ENCODE measurements around the gene CAMK1D. TPM values are rescaled to one million over a fixed set of nuclear protein-coding genes. Genes with fewer than 3 reads are reported as not detected.

CAMK1D gene
- total and polyA plus RNA-seq, 10 of the 15 experiments (the other 5 are each of a cell fraction or from before 2014, with no cell fraction given): 2.1 to 35.5 (median 14.7) TPM

DNA sequence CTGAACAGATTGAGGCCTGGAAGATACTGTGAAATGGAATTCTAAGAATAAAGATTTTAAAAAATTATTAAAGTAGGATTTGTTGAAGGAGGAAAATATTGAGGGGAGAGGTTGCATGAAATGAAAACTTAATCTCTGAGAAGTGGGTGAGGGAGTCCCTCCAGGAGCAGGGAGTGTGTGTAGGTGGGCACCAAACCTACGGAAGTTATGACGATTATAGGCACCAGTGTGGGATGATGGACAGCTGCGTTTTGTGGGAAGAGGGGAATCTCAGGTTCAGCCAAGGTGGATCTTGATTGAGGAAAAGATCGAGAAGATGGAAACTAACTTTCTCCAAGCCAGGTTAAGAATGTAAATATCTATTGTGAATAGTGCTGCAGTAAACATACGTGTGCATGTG lies 405.7 kb downstream of the CAMK1D start:
- H3K4me3 ChIP-seq: no peak overlapping the region
- H3K4me2 ChIP-seq (ENCODE audit: control insufficient read depth, insufficient read depth): no peak overlapping the region
- H3K27ac ChIP-seq (ENCODE audit: control insufficient read depth, insufficient read depth): no peak overlapping the region
- in situ Hi-C loops (cut with MboI) (no loop called here), intact Hi-C loops (cut with micrococcal nuclease; ENCODE audit: unreplicated experiment) (no loop called here)
- TF ChIP-seq PAX5 (IDR thresholded peaks at IDR 0.05; ENCODE audit: borderline replicate concordance, low read depth, low read length): no peak
- TF ChIP-seq, protein P1, sequence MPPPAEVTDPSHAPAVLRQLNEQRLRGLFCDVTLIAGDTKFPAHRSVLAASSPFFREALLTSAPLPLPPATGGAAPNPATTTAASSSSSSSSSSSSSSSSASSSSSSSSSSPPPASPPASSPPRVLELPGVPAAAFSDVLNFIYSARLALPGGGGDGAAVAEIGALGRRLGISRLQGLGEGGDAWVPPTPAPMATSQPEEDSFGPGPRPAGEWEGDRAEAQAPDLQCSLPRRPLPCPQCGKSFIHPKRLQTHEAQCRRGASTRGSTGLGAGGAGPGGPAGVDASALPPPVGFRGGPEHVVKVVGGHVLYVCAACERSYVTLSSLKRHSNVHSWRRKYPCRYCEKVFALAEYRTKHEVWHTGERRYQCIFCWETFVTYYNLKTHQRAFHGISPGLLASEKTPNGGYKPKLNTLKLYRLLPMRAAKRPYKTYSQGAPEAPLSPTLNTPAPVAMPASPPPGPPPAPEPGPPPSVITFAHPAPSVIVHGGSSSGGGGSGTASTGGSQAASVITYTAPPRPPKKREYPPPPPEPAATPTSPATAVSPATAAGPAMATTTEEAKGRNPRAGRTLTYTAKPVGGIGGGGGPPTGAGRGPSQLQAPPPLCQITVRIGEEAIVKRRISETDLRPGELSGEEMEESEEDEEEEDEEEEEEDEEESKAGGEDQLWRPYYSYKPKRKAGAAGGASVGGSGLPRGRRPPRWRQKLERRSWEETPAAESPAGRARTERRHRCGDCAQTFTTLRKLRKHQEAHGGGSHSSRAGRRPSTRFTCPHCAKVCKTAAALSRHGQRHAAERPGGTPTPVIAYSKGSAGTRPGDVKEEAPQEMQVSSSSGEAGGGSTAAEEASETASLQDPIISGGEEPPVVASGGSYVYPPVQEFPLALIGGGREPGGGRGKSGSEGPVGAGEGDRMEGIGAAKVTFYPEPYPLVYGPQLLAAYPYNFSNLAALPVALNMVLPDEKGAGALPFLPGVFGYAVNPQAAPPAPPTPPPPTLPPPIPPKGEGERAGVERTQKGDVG (CRISPR knock-in tag; IDR thresholded peaks at IDR 0.05): no peak
- TF ChIP-seq RELA (IDR thresholded peaks at IDR 0.05; ENCODE audit: borderline replicate concordance, partially characterized antibody): no peak
- no peak for TF ChIP-seq FOXK2 (IDR thresholded peaks at IDR 0.05)
- TF ChIP-seq WRNIP1 (IDR thresholded peaks at IDR 0.05; ENCODE audit: borderline replicate concordance, low read depth, low read length): no peak
- no peaks in the 10 kb centered on the region for H3K36me3 ChIP-seq (ENCODE audit: control insufficient read depth in 2 of 2, insufficient read depth in 2 of 2, low read length in 1 of 2)
- H3K4me1 ChIP-seq (ENCODE audit: control insufficient read depth, insufficient read depth, low read length): no peaks in the 10 kb centered on the region
- H4K20me1 ChIP-seq (ENCODE audit: control insufficient read depth, insufficient read depth): no peaks in the 10 kb centered on the region
- ATAC-seq (no peak), DNase-seq (ENCODE audit: low read depth, low spot score) (no peak), FAIRE-seq (no peak)
- ChIA-PET SMC1A (ENCODE audit: uncharacterized antibody, unreplicated experiment) (no interaction called here), CTCF (no interaction called here), RAD21 (ENCODE audit: unreplicated experiment) (no interaction called here), POLR2A (interaction anchor here (0.6 kb wide), 1 partner anchor 549 kb away, joined by 3 read pairs; no protein-coding TSS in a partner anchor)
- WGBS (ENCODE audit: insufficient coverage, insufficient replicate concordance, low lambda C conversion rate, missing lambda C conversion rate): 85% methylated on average over 5 of the region's 5 CpGs
- H3K27me3 ChIP-seq (replicated peaks in 1 of 2; ENCODE audit: control insufficient read depth in 2 of 2, insufficient read depth in 2 of 2, low read length in 1 of 2): no peaks in the 10 kb centered on the region
- no peak overlapping the region for H2AFZ ChIP-seq (ENCODE audit: control insufficient read depth, low read depth, low read length)
- BruUV-seq (replicated peaks): no TSS peak
- no peak overlapping the region for H3K9ac ChIP-seq (ENCODE audit: control insufficient read depth, insufficient read depth, low read length)
- H3K9me3 ChIP-seq (replicated peaks; ENCODE audit: control insufficient read depth, insufficient read depth, low read length): no peaks in the 10 kb centered on the region
- H3K79me2 ChIP-seq (ENCODE audit: control insufficient read depth, insufficient read depth, low read length): no peaks in the 10 kb centered on the region

Data from GM12878 (cell line).